BLaER1 (cell line): Measurements from ENCODE around the gene SARDH.
A peak's percentile ranks its signal among the peaks of the same experiment; 100 is the strongest.

Source experiments
- H3K27ac ChIP-seq: shearing (Covaris generic); formaldehyde crosslinking; 2 replicates; pipeline ENCODE4 v1.8.1; 2022
- H3K27me3 ChIP-seq: shearing (Covaris generic); formaldehyde crosslinking; 2 replicates; pipeline ENCODE4 v1.8.1; 2022
- H3K36me3 ChIP-seq: shearing (Covaris generic); formaldehyde crosslinking; 2 replicates; pipeline ENCODE4 v1.8.1; 2022
- H3K4me1 ChIP-seq: shearing (Covaris generic); formaldehyde crosslinking; 2 replicates; pipeline ENCODE4 v1.8.1; 2022
- H3K4me2 ChIP-seq: shearing (Covaris generic); formaldehyde crosslinking; 2 replicates; pipeline ENCODE4 v1.8.1; 2022
- H3K4me3 ChIP-seq: shearing (Covaris generic); formaldehyde crosslinking; 2 replicates; pipeline ENCODE4 v1.8.1; 2022
- H3K9ac ChIP-seq: shearing (Covaris generic); formaldehyde crosslinking; 2 replicates; pipeline ENCODE4 v1.8.1; 2022
- H3K9me3 ChIP-seq: shearing (Covaris generic); formaldehyde crosslinking; 2 replicates; pipeline ENCODE4 v1.8.1; 2022
- H4K20me1 ChIP-seq: shearing (Covaris generic); formaldehyde crosslinking; 2 replicates; pipeline ENCODE4 v1.8.1; 2022
- Cebpa-rat ChIP-seq: shearing (Covaris generic); IDR thresholded peaks from 2 replicates; pipeline ENCODE4 v1.8.1; 2022

Gene SARDH

DNA sequence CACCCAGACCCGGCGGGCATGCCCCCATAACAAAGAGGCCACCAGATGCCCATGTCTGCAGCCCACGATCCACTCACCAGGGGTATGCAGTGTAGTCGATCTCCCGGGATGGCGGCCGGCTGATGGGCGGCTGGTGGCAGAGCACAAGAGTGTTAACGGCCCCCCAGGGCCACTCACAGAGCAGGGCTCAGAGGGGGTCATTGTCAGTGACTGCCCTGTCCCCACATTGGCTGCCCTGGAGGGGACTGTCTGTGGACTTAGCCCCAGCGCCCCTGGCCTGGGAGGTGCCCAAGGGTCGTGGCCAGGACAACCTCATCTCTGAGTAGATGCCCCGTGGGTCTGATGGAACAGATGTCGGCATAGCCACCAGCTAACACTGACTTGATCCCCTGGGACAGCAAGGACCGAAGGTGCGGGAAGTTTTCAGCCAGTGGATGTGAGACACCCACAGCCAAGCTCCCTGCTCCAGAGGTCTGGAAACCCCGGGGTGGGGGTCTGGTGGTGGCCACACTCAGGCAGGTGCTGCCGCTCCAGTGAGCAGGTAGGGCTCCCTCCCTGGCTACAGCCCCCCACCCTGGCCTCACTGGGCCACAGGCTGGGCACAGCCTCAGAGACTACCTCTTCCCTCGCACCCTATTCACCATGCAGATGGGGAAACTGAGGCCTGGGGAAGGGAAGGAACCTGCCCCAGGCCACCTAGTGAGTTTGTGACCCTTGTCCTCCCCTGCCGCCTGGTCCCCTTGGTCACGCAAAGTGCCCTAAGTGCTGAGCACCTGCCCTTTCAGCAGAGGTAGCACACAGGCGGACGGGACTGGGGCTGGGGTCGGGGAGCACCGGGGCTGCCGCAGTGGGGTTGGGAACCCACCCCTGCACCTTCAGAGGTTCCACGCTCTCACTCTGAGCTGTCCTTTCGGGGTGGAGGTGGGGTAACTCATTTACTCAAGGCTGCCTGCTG is 38.1 kb upstream of the SARDH start:
- H3K27ac ChIP-seq, result no peak overlapping the region
- H3K27me3 ChIP-seq, result no peaks in the 10 kb centered on the region
- peaks cover 32% of the 10 kb centered on the region for H3K4me1 ChIP-seq
- peaks cover 86% of the 10 kb centered on the region for H3K36me3 ChIP-seq
- no peak for TF ChIP-seq Cebpa-rat
- no peak overlapping the region for H3K4me3 ChIP-seq
- no peaks in the 10 kb centered on the region for H4K20me1 ChIP-seq
- H3K9ac ChIP-seq, result no peak overlapping the region
- peak overlapping the region; percentile 73 for H3K4me2 ChIP-seq
- peaks cover 15% of the 10 kb centered on the region for H3K9me3 ChIP-seq

DNA sequence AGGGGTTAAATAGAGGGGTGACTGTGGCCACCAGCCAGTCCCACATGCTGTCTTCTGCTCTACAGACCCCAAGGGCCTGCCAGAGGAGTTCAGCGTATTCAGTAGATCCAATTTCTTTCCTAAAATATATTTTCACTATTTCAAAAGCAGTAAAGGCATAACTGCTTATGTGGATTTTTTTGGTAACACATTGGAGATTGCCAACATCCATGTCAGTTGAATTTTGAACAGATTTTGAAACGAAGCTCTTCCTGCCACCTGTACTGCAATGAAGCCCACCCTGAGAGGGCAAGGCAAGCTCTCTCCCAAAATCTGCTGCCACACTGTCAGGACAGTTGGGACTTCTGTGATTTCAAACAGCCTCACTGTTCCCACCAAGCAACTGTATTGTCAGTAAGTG is 37.1 kb upstream of the SARDH start:
- peaks cover 90% of the 10 kb centered on the region for H3K36me3 ChIP-seq

DNA sequence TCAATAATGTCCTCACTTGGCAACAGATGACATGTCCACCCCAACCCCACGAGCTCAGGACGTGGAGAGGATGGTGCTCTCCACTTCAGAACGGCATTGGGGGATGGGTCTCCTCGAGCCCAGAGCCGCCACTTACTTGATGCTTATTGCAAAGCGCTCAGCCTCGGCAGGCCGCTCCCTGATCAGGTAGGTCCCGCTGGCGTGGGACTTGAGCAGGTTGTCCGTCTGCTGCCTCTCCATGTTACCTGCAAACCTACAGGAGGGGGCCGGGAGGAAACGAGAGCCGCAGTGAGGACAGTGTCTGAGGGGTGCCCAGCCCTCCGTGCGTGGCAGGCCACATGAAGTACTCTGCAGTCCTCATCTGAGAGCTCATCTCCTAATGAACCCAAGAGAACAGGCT is 36.6 kb upstream of the SARDH start:
- Histone ChIP-seq H3K36me3 (peaks cover 90% of the 10 kb centered on the region), H3K27ac (no peak overlapping the region), H3K4me1 (peaks cover 21% of the 10 kb centered on the region), H3K27me3 (no peaks in the 10 kb centered on the region), H3K4me3 (no peak overlapping the region), H4K20me1 (no peaks in the 10 kb centered on the region), H3K9me3 (peaks cover 15% of the 10 kb centered on the region), H3K9ac (no peak overlapping the region), H3K4me2 (no peak overlapping the region)
- no peak for TF ChIP-seq Cebpa-rat

More for the DNA sequence above, 37.1 kb upstream of the SARDH start:
- Histone ChIP-seq H3K9ac (no peak overlapping the region), H3K27ac (no peak overlapping the region), H3K4me3 (no peak overlapping the region), H3K9me3 (peaks cover 15% of the 10 kb centered on the region), H3K4me2 (no peak overlapping the region), H3K27me3 (no peaks in the 10 kb centered on the region), H4K20me1 (no peaks in the 10 kb centered on the region), H3K4me1 (peaks cover 22% of the 10 kb centered on the region)
- TF ChIP-seq Cebpa-rat, result no peak

DNA sequence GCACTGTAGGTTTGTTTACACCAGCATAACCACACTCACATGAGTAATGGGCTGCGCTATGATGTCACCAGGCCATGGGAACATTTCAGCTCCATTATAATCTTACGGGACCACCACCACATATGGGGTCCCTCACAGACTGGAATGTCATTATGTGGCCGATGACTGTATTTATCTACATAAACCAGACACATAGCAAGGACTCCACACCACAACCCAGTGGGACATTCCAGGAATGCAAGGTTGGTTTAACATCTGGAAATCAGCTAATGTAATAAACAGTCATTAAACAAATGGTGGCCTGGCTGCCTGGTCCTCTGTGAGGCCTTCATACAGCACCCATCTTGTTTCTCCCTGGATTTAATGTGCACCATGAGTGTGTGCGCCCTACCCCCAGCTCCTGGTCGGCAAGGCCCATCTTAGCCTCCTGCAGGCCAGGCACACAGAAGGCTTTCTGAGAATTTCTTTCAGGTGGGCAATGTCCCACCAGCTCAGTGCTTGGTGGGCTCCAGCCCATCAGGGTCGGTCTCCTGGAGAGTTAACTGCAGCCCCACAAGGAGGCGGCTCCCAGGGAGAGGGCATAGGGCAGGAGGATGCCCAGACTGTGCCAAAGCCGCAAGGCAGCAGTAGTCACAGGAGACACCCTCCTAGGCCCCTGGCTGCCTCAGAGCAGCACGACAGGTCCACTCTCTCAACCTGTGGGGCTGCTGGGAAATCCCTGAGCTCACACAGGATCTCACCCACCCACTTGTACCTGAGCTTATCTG is 35.9 kb upstream of the SARDH start:
- H4K20me1 ChIP-seq, result no peaks in the 10 kb centered on the region
- H3K4me3 ChIP-seq, result 0 out of 2 replicates have a peak overlapping the region, but pooled peaks have one; percentile 18
- no peak overlapping the region for H3K9ac ChIP-seq
- H3K4me1 ChIP-seq, result peaks cover 21% of the 10 kb centered on the region
- H3K36me3 ChIP-seq, result peaks cover 90% of the 10 kb centered on the region
- no peak for TF ChIP-seq Cebpa-rat
- H3K27ac ChIP-seq, result no peak overlapping the region
- no peak overlapping the region for H3K4me2 ChIP-seq
- H3K9me3 ChIP-seq, result peaks cover 15% of the 10 kb centered on the region
- H3K27me3 ChIP-seq, result no peaks in the 10 kb centered on the region

DNA sequence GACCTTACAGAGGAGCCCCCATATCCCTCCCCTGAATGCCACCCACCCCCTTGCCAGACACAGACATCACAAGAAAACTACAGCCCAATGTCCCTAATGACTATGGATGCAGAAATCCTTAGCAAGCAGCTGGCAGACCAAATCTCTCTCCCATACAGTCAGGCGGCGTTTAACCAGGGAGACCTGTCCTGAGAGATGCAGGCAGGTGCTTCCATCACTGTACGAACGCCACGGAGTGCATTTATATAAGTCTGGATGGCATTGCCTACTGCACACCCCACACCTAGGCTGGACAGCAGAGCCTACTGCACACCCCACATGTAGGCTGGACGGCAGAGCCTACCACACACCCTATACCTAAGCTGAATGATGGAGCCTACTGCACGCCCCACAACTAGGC is 34.4 kb upstream of the SARDH start:
- H3K9me3 ChIP-seq, result peaks cover 27% of the 10 kb centered on the region
- H3K27me3 ChIP-seq, result no peaks in the 10 kb centered on the region
- no peak overlapping the region for H3K4me3 ChIP-seq
- no peak for TF ChIP-seq Cebpa-rat
- H3K4me2 ChIP-seq, result no peak overlapping the region
- peaks cover 16% of the 10 kb centered on the region for H3K4me1 ChIP-seq
- no peaks in the 10 kb centered on the region for H4K20me1 ChIP-seq
- H3K9ac ChIP-seq, result 0 out of 2 replicates have a peak overlapping the region, but pooled peaks have one; percentile 29
- H3K27ac ChIP-seq, result no peak overlapping the region
- peaks cover 91% of the 10 kb centered on the region for H3K36me3 ChIP-seq

DNA sequence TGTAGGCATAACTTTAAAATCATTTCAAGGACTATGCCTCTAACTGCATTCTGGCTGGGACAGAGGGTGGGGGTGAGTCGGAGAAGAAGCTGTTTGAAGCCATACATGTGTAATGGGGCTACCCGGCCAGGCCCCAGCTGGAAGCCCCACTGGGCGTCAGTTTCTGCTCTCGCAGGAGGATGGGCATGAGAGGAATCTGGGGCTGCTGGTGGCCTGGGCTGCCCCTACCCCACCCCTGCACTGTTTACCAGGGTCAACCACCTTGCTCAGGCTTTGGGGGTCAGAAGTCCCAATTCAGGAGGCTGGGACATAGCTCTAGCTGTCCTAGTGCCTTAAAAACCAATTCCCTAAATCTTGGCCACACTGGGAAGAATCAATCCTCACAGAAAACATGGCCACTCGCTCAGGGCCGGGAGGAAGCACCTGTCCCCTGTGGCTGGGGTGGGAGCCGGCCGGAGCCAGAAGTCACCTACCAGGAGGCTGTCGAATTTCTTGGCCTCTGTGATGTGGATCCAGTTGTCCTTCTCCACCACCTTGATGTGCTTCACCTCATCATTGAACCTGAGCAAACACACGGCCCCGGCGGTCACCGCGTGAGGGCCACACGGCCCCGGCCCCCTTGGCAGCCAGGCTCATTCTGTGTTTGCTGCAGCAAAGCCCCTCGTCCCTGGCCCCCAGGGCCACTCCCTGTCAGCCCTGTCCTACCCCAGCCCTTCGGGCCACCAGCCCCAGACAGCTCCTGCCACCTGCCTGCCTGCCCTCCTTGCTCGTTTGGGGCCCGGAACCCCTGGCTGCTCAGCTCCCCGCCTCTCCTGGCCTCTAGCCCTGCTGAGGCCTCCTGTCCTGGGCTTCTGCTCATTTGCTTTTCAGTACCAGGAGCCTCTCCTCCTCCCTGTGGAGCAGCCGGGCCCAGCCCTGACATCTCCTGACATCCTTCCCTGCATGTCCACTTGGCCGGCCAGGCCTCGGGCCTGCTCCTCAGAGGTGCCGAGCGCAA is 33.6 kb upstream of the SARDH start:
- Histone ChIP-seq H3K36me3 (peaks cover 99% of the 10 kb centered on the region), H3K9ac (peak overlapping the region; percentile 29; the same call in 1 of the 2 replicates), H3K4me3 (no peak overlapping the region), H3K27ac (no peak overlapping the region), H3K4me2 (no peak overlapping the region), H3K4me1 (peaks cover 8% of the 10 kb centered on the region), H3K9me3 (peaks cover 35% of the 10 kb centered on the region), H4K20me1 (no peaks in the 10 kb centered on the region), H3K27me3 (no peaks in the 10 kb centered on the region)
- no peak for TF ChIP-seq Cebpa-rat

DNA sequence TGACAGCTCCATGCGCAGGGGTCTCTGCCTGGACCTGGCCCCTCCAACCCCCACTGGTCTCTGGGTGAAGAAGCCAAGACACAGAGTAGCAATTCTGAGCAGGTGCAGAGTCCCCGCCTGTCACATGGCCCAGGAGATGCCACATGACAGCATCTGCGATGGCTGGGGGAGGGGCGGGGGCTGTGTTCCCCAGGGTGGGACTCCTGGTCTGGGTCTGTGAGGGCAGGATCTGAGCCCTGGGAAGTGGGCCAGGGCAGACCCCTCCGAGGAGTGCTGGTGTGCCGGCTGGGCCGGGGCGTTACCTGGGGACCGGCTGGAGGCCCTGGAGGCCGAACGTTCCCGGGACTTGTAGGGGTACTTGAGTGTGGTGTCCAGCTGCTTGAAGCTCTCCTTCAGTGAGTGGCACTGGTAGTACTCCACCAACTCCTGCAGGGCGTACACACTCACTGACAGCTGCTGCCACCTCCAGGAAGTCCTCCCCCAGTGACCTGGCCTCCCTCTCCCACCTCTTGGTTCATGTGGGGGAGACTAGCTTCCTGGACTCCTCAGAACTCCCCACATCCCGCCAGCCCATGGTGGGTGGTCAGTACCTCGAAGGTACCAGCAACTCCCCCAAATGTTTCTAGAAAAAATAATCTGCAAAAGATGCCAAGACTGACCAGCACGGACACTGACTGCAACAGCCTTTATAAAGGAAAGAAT is 32.1 kb upstream of the SARDH start:
- Histone ChIP-seq H3K36me3 (peaks cover 98% of the 10 kb centered on the region), H3K4me3 (no peak overlapping the region), H3K9ac (no peak overlapping the region), H3K27me3 (no peaks in the 10 kb centered on the region), H4K20me1 (no peaks in the 10 kb centered on the region), H3K4me2 (no peak overlapping the region), H3K9me3 (peaks cover 37% of the 10 kb centered on the region), H3K4me1 (no peaks in the 10 kb centered on the region), H3K27ac (no peak overlapping the region)
- no peak for TF ChIP-seq Cebpa-rat

DNA sequence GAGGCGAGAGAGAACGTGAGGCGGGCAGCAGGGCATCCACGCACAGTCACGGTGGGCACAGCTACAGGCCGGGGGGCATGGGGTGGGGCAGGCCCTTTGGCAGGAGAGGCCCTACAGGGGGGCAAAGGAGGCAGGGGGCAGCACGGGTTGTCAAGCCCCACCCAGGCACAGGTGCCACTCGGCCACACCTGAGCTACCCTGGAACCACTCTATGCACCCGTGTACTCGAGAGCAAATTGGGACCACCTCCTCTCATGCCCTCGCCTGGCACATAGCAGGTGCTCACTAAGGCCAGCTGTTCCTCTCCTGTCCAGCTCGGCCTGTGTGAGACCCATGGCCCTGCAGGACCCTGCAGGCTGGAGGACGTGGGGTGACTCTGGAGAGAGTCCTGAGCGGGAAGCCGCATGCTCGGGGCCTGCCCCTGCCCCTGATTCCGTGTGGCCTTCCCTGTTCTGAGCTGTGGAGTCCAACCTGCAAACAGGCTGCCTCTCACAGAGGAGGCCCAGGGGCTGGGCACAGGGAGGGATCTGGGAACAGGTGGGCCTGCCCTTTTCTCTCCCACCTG is 31.4 kb upstream of the SARDH start:
- Histone ChIP-seq H3K27ac (no peak overlapping the region), H3K4me3 (no peak overlapping the region), H3K27me3 (no peaks in the 10 kb centered on the region), H3K4me2 (no peak overlapping the region), H3K9ac (no peak overlapping the region), H4K20me1 (no peaks in the 10 kb centered on the region), H3K4me1 (no peaks in the 10 kb centered on the region), H3K9me3 (peaks cover 30% of the 10 kb centered on the region), H3K36me3 (peaks cover 95% of the 10 kb centered on the region)
- no peak for TF ChIP-seq Cebpa-rat
